ENCODE measurements around the gene TCL1B.

Gene TCL1B

GRCh38 chr14:95667249-95667693 is 19.0 kb upstream of the TCL1B start:
- no peak for DNase-seq (ENCODE audit: low read depth)

DNA sequence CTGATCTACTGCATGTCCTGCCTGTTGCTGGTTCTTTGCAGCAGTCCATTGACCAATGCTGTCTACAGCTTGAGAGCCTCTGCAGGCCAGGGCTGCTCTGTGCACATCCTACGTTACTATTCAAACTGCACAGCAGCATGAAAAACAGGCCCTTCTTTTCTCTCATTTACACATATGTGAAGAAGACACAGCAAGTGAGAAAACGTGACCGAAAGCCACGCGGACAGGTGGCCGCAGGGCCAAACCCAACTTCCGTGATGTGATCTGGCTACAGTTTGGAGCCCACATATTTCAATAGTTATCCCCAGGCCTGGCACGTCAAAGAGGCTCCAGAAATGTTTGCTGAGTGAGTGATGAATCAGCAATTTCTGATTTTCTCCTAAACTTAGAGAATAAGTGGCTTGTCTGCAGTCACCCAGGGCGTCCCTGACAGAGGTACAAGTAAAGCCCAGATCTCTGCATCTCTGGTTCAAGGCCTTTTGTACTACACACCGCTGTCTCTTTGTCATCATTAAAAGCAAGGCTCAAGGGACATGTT is 17.9 kb upstream of the TCL1B start:
- no peak for DNase-seq (ENCODE audit: low read depth)

- DNase-seq (ENCODE audit: low read depth), result no peak
Measured at GRCh38 chr14:95674613-95675012, 11.6 kb upstream of the TCL1B start.

- no peak for DNase-seq (ENCODE audit: low read depth)
Measured at GRCh38 chr14:95675486-95675885, 10.7 kb upstream of the TCL1B start.

DNA sequence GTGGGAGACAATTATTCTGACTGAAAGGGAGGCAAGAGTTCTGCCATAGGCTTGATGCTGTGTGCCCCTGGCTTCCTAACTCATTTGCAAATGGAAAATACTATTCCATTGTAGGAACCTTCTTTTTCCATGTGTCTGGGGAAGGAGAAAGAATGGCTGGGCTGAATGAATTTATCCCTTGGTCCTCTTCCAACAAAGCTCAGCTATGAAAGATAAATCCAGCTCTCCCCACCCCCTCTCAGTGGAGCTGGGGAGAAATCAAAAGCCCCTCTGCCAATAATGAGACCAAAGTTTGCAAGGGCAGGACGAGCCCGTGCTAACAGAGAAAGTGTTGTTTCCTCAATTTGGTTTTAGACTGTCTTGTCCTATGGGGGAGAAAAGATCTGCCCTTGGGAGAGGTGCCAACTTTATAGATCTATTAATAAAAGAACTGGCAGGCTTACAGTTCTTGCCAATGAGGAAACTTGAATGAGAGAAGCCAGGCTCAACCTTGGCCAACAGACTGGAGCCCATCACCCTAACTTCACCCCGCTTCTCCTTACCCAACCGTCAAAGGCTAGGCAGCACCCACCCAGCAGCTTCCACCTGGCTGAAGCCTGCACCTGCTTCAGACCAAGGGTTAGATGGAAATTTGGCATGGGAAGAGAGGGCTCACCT is 8.9 kb upstream of the TCL1B start:
- no peak for DNase-seq (ENCODE audit: low read depth)

GRCh38 chr14:95679148-95679815 is 6.9 kb upstream of the TCL1B start:
- DNase-seq (ENCODE audit: low read depth), result peak; percentile 5

DNA sequence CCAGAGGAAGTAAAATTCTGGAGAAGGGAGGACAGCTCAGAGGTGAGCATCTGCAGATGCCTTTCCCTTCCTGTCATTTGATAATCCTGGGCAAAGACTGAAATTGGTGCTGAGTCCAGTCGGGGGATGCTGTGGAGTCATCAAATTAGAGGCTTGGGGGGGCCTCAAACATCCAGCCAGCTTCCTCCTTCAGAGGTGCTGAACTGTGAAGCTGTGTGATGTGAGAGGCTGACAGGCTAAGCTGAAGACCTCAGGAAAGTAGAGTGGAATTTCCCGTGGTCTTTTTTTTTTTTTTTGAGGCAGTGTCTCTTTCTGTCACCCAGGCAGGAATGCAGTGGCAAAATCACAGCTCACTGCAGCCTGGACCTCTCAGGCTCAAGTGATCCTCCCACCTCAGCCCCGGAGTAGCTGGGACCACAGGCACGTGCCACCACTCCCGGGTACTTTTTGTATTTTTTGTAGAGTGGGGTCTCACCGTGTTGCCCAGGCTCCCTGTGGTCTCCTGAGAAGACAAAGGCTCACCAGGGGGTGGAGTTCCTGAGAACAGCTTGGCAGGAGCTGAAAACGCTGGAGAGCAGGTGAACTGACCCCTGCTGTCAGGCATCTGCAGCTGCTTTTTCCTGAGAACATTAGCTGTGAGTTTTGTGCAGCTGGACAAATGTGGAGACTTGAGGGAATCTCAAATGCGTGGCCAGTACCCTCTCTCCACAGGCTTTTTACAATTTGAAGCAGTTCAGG is 6.1 kb upstream of the TCL1B start:
- peak; percentile 15 for DNase-seq (ENCODE audit: low read depth)

- no peak for DNase-seq (ENCODE audit: low read depth)
Measured at GRCh38 chr14:95681153-95681552, 5.1 kb upstream of the TCL1B start.

- peak; percentile 26 for DNase-seq (ENCODE audit: low read depth)
Measured at GRCh38 chr14:95683793-95684192, 2.4 kb upstream of the TCL1B start.

- DNase-seq (ENCODE audit: low read depth), result no peak
Measured at GRCh38 chr14:95686935-95687334, 709 bp downstream of the TCL1B start.

- no peak for DNase-seq (ENCODE audit: low read depth)
Measured at GRCh38 chr14:95689441-95689840, 3.2 kb downstream of the TCL1B start.

DNA sequence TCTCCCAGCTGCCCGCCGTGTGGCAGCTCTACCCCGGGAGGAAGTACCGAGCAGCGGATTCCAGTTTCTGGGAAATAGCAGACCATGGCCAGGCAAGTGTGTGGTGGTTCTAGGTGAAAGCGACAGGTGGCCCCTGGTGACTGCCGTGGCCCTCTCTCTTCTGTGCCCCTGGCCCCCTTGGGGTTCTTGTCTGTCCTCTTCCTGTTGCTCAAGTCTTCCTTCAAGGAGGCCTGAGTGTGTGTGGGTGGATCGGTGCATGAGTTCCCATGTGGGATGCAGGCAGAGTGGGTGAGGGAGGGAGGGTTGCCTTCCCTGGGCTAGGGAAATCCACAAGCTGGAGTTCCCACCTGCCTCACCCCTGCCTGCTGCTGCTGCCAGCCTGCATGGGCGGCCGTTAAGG is 4.6 kb downstream of the TCL1B start:
- DNase-seq (ENCODE audit: low read depth), result no peak

- no peak for DNase-seq (ENCODE audit: low read depth)
Measured at GRCh38 chr14:95691591-95691990, 5.4 kb downstream of the TCL1B start.

GRCh38 chr14:95692109-95692508 is 5.9 kb downstream of the TCL1B start:
- no peak for DNase-seq (ENCODE audit: low read depth)

GRCh38 chr14:95695051-95695450 is 8.8 kb downstream of the TCL1B start:
- no peak for DNase-seq (ENCODE audit: low read depth)

GRCh38 chr14:95695913-95696312 is 9.7 kb downstream of the TCL1B start:
- DNase-seq (ENCODE audit: low read depth), result no peak

- no peak for DNase-seq (ENCODE audit: low read depth)
Measured at GRCh38 chr14:95696741-95697140, 10.5 kb downstream of the TCL1B start.

DNA sequence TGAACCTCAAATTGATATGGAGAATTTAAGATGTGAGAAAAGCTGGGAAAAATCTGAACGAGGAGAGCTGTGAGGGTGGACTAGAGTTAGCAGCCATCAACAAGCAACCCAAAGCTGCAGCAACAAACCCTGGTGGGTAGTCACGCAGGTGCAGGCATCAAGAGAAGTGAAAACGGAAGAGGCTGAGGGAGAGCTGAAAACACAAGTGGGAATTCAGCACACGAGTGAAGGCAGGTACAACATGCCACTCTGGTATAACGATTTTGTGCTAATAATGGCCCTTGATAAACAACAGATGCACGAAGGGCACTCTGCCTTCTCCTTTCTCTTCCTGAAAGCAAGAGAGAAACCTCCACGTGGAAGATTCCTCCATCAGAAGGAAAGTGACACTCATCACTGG is 11.5 kb downstream of the TCL1B start:
- no peak for DNase-seq (ENCODE audit: low read depth)

DNA sequence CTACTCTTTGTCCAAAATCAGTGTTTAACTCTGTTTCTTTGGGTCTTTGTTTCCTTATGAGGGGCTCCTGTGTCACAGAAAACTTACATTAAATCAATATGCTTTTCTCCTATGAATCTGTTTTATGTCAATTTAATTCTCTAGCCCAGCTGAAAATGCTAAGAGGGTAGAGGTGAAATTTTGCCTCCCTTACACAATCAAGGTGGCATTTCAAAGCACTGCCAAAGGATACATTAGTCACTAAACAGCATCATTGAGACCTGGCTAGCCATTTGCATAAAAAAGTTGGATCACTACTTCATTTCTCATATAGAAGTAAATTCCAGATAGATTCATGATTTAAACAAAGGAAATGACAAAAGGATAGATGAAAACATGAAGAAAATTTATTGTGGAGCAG is 12.1 kb downstream of the TCL1B start:
- DNase-seq (ENCODE audit: low read depth), result no peak

- DNase-seq (ENCODE audit: low read depth), result no peak
Measured at GRCh38 chr14:95699412-95699811, 13.2 kb downstream of the TCL1B start.

DNA sequence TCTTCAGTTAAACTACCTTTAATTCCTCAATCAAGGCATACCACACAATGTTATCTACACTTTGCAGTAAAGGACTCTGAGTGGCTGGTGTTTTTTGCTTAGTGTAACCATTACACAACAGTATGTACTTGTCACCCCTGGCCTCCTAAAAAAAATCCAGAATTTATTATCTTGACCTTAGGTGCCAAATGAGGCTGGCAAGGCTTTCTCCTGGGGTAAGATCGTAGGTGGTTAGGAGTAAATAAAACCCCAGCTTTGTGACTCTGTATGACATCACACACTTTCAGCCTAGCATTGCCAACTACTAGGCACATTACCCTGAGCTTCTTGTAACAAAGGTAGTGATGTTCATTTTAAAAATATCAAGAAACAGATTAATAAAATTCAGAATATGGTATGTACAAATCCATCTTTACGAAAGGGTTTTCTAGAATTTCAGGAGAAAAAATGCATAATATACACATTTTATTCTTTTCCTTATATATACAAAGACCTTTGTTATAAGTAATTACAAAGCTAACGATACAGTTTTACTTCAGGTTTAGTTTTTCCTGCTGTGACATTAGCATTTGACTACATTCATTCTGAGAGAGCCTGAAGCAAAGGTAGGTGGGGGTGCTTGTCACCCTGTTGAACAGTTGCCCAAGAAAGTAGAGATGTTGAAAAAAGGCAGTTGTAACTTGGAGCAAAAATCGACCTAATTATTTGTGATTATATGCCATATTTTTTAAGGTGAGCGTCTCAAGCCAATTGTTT is 14.2 kb downstream of the TCL1B start:
- DNase-seq (ENCODE audit: low read depth), result no peak

- no peak for DNase-seq (ENCODE audit: low read depth)
Measured at GRCh38 chr14:95701846-95702221, 15.6 kb downstream of the TCL1B start.

All from ELR (cell line).